Fibroblast of peridontal ligament (primary cell): ENCODE data around the gene EBF4.
"Not testable (repeated sequence)": the region's sequence is repeated elsewhere in the genome, so short reads cannot be mapped to it uniquely, and the experiment has no call there.

Source experiments
- DNase-seq: peaks from one replicate; pipeline ENCODE4 v3.0.0-alpha.2; 2010; ENCODE audit errors: extremely low read depth

The EBF4 gene

GRCh38 chr20:2757969-2758368 is 65.4 kb downstream of the EBF4 start:
- no peak for DNase-seq

- DNase-seq: no peak
These were observed 66.6 kb downstream of the EBF4 start for GRCh38 chr20:2759143-2759542.

- DNase-seq: no peak
These were observed 67.2 kb downstream of the EBF4 start for GRCh38 chr20:2759603-2760296.

- DNase-seq: no peak
These were observed 67.8 kb downstream of the EBF4 start for GRCh38 chr20:2760297-2760951.

GRCh38 chr20:2760952-2761305 is 68.3 kb downstream of the EBF4 start:
- DNase-seq: no peak

- DNase-seq: no peak
These were observed 69.3 kb downstream of the EBF4 start for GRCh38 chr20:2761885-2762284.

- DNase-seq: no peak
These were observed 70.1 kb downstream of the EBF4 start for GRCh38 chr20:2762578-2763131.

GRCh38 chr20:2763186-2763585 is 70.6 kb downstream of the EBF4 start:
- no peak for DNase-seq

GRCh38 chr20:2767768-2768631 is 75.4 kb downstream of the EBF4 start:
- peak; percentile 69 for DNase-seq

GRCh38 chr20:2768632-2769015 is 76.0 kb downstream of the EBF4 start:
- DNase-seq: no peak

GRCh38 chr20:2770091-2770490 is 77.5 kb downstream of the EBF4 start:
- not testable (repeated sequence) for DNase-seq

GRCh38 chr20:2771631-2772080 is 79.1 kb downstream of the EBF4 start:
- DNase-seq: no peak

GRCh38 chr20:2773812-2774211 is 81.2 kb downstream of the EBF4 start:
- no peak for DNase-seq

- no peak for DNase-seq
These were observed 82.6 kb downstream of the EBF4 start for GRCh38 chr20:2775139-2775538.

GRCh38 chr20:2778602-2779321 is 86.2 kb downstream of the EBF4 start:
- no peak for DNase-seq

GRCh38 chr20:2780948-2781347 is 88.4 kb downstream of the EBF4 start:
- no peak for DNase-seq

- DNase-seq: no peak
These were observed 91.5 kb downstream of the EBF4 start for GRCh38 chr20:2783908-2784566.

GRCh38 chr20:2793471-2793870 is 100.9 kb downstream of the EBF4 start:
- no peak for DNase-seq

GRCh38 chr20:2794202-2794748 is 101.7 kb downstream of the EBF4 start:
- no peak for DNase-seq

- DNase-seq: no peak
These were observed 102.4 kb downstream of the EBF4 start for GRCh38 chr20:2794866-2795447.
